ENCODE measurements around the gene RFNG.

GRCh38 chr17:81998212-81998611, 53.4 kb downstream of the RFNG start:
- no peak for TF ChIP-seq EZH2 (IDR thresholded peaks at IDR 0.05; ENCODE audit: low read length, unreplicated experiment)
- no peak for TF ChIP-seq CTCF (conservative IDR thresholded peaks at IDR 0.05; ENCODE audit: low read depth, low read length)
- no peak for TF ChIP-seq EZH2phosphoT487 (IDR thresholded peaks at IDR 0.05; ENCODE audit: borderline replicate concordance, low read length)
